Measurements from ENCODE around the gene RALGDS. TPM values are rescaled to one million over a fixed set of nuclear protein-coding genes. Genes with fewer than 3 reads are reported as not detected.

Gene RALGDS

DNA sequence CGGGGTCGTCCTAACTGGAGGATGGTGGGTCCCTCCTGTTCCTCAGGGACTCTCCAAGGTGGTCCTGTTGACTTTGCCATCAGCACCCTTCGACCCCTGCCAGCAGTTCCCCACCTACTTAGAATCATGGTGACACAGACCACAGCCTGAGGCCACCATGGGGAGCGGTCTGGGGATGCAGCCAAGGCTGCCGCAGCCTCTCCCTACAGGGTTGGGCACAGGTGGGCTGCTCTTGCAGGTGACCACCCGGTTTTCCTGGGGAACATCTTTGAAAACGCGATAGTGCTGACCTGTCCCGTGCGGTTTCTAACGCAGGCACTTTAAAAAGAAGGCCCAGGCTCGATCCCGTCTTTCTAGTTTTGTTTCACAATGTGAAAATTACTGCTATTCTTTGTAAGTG lies 72.0 kb downstream of the RALGDS start:
- DNase-seq (ENCODE audit: low read depth in 1 of 2, low spot score in 1 of 2), result no peak
- no peak overlapping the region for H3K4me3 ChIP-seq (replicated peaks; ENCODE audit: insufficient read depth, low read length)

DNA sequence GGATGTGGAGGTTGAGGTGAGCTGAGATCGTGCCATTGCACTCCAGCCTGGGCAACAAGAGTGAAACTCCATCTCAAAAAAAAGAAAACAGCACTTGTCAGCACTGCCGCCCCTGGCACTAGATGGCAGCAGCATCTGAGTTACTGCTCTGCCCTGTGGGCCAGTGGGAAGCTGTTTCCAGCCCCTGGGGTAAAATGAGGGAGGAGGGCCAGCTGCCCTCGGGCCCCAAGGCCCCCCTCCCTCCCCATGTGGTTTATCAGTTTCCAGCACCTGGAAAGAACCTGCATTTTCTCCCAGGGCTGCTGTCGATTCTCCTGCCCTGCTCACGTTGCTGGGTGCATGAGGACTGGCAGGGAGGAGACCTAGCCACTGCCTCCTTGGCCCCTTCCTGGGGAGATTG lies 72.4 kb downstream of the RALGDS start:
- H3K27me3 ChIP-seq (ENCODE audit: insufficient read depth, poor library complexity, severe bottlenecking), result no peaks in the 10 kb centered on the region
- DNase-seq (ENCODE audit: low read depth in 1 of 2, low spot score in 1 of 2), result no peak
- H3K4me3 ChIP-seq (replicated peaks; ENCODE audit: insufficient read depth, low read length), result no peak overlapping the region
- H3K27ac ChIP-seq (replicated peaks), result no peak overlapping the region
- no peak for TF ChIP-seq SPI1 (IDR thresholded peaks at IDR 0.05; ENCODE audit: borderline replicate concordance, low read depth)
- TF ChIP-seq, protein P1, sequence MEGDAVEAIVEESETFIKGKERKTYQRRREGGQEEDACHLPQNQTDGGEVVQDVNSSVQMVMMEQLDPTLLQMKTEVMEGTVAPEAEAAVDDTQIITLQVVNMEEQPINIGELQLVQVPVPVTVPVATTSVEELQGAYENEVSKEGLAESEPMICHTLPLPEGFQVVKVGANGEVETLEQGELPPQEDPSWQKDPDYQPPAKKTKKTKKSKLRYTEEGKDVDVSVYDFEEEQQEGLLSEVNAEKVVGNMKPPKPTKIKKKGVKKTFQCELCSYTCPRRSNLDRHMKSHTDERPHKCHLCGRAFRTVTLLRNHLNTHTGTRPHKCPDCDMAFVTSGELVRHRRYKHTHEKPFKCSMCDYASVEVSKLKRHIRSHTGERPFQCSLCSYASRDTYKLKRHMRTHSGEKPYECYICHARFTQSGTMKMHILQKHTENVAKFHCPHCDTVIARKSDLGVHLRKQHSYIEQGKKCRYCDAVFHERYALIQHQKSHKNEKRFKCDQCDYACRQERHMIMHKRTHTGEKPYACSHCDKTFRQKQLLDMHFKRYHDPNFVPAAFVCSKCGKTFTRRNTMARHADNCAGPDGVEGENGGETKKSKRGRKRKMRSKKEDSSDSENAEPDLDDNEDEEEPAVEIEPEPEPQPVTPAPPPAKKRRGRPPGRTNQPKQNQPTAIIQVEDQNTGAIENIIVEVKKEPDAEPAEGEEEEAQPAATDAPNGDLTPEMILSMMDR (IDR thresholded peaks at IDR 0.05; ENCODE audit: insufficient read depth, low read length), result no peak
- no peak for TF ChIP-seq POLR2AphosphoS5 (IDR thresholded peaks at IDR 0.05; ENCODE audit: low read depth)
- TF ChIP-seq GABPA (IDR thresholded peaks at IDR 0.05; ENCODE audit: low read depth), result no peak
- TF ChIP-seq, protein P2, sequence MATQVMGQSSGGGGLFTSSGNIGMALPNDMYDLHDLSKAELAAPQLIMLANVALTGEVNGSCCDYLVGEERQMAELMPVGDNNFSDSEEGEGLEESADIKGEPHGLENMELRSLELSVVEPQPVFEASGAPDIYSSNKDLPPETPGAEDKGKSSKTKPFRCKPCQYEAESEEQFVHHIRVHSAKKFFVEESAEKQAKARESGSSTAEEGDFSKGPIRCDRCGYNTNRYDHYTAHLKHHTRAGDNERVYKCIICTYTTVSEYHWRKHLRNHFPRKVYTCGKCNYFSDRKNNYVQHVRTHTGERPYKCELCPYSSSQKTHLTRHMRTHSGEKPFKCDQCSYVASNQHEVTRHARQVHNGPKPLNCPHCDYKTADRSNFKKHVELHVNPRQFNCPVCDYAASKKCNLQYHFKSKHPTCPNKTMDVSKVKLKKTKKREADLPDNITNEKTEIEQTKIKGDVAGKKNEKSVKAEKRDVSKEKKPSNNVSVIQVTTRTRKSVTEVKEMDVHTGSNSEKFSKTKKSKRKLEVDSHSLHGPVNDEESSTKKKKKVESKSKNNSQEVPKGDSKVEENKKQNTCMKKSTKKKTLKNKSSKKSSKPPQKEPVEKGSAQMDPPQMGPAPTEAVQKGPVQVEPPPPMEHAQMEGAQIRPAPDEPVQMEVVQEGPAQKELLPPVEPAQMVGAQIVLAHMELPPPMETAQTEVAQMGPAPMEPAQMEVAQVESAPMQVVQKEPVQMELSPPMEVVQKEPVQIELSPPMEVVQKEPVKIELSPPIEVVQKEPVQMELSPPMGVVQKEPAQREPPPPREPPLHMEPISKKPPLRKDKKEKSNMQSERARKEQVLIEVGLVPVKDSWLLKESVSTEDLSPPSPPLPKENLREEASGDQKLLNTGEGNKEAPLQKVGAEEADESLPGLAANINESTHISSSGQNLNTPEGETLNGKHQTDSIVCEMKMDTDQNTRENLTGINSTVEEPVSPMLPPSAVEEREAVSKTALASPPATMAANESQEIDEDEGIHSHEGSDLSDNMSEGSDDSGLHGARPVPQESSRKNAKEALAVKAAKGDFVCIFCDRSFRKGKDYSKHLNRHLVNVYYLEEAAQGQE (IDR thresholded peaks at IDR 0.05; ENCODE audit: insufficient replicate concordance, low read depth), result no peak

More for the DNA sequence above, 72.0 kb downstream of the RALGDS start:
- Histone ChIP-seq H3K27me3 (ENCODE audit: insufficient read depth, poor library complexity, severe bottlenecking) (no peaks in the 10 kb centered on the region), H3K27ac (replicated peaks) (no peak overlapping the region)
- no peak for TF ChIP-seq SPI1 (IDR thresholded peaks at IDR 0.05; ENCODE audit: borderline replicate concordance, low read depth)
- TF ChIP-seq, protein P1 (IDR thresholded peaks at IDR 0.05; ENCODE audit: insufficient read depth, low read length), result no peak
- TF ChIP-seq, protein P2 (IDR thresholded peaks at IDR 0.05; ENCODE audit: insufficient replicate concordance, low read depth), result no peak
- no peak for TF ChIP-seq GABPA (IDR thresholded peaks at IDR 0.05; ENCODE audit: low read depth)
- TF ChIP-seq POLR2AphosphoS5 (IDR thresholded peaks at IDR 0.05; ENCODE audit: low read depth), result no peak; the same call in none of the 2 replicates

Small RNAs within 50 kb of the gene (microRNA-seq; reads per million reads assigned to microRNA genes)
- gene MIR6877, result not detected
